SK-N-SH treated with all-trans-retinoic acid at 6 μM for 48 hours (cell line): ENCODE results near the gene SUGT1.
"Not testable (repeated sequence)": the region's sequence is repeated elsewhere in the genome, so short reads cannot be mapped to it uniquely, and the experiment has no call there.

Source experiments
- ATAC-seq: fragments of 200-7000 bp; cut with Tn5 transposase; 3 replicates; pipeline ENCODE4 v1.9.1; 2020; ENCODE audit warnings: mild to moderate bottlenecking, moderate library complexity
- ARNTL ChIP-seq: fragments of 450-650 bp; formaldehyde crosslinking; IDR thresholded peaks from 2 replicates; pipeline ENCODE4 v1.5.0; 2020; ENCODE audit warnings: low read depth, mild to moderate bottlenecking, moderate library complexity, borderline replicate concordance
- ESRRG ChIP-seq: fragments of 250-450 bp; sonication (Bioruptor Pico); IDR thresholded peaks from 2 replicates; pipeline ENCODE4 v1.6.1; 2021; ENCODE audit warnings: mild to moderate bottlenecking
- GLIS3 ChIP-seq: fragments of 250-450 bp; sonication (Bioruptor Pico); IDR thresholded peaks from 2 replicates; pipeline ENCODE4 v1.5.0; 2020; ENCODE audit warnings: mild to moderate bottlenecking, moderate library complexity
- ISL1 ChIP-seq: fragments of 250-450 bp; sonication (Bioruptor Pico); IDR thresholded peaks from 2 replicates; pipeline ENCODE4 v2.1.2; 2022; ENCODE audit warnings: mild to moderate bottlenecking, moderate library complexity
- OSR1 ChIP-seq: fragments of 250-450 bp; sonication (Bioruptor Pico); IDR thresholded peaks from 2 replicates; pipeline ENCODE4 v1.8.0; 2022; ENCODE audit warnings: moderate library complexity, mild to moderate bottlenecking, inconsistent platforms
- RARB ChIP-seq: fragments of 250-450 bp; sonication (Bioruptor Pico); IDR thresholded peaks from 2 replicates; pipeline ENCODE4 v1.8.0; 2021; ENCODE audit warnings: mild to moderate bottlenecking, moderate library complexity
- SNAI2 ChIP-seq: fragments of 250-450 bp; sonication (Bioruptor Pico); IDR thresholded peaks from 2 replicates; pipeline ENCODE4 v1.5.0; 2020; ENCODE audit warnings: mild to moderate bottlenecking, moderate library complexity
- TCF4 ChIP-seq: fragments of 250-450 bp; sonication (Bioruptor Pico); IDR thresholded peaks from 2 replicates; pipeline ENCODE4 v1.8.0; 2021; ENCODE audit warnings: mild to moderate bottlenecking, moderate library complexity, borderline replicate concordance
- TOX ChIP-seq: fragments of 250-450 bp; sonication (Bioruptor Pico); IDR thresholded peaks from 2 replicates; pipeline ENCODE4 v1.8.0; 2021; ENCODE audit warnings: mild to moderate bottlenecking, moderate library complexity, borderline replicate concordance
- TSHZ2 ChIP-seq: fragments of 250-450 bp; sonication (Bioruptor Pico); IDR thresholded peaks from 2 replicates; pipeline ENCODE4 v1.5.0; 2020; ENCODE audit warnings: mild to moderate bottlenecking, moderate library complexity
- ZC3H10 ChIP-seq: fragments of 250-450 bp; sonication (Bioruptor Pico); IDR thresholded peaks from 2 replicates; pipeline ENCODE4 v1.5.1; 2021; ENCODE audit warnings: mild to moderate bottlenecking, moderate library complexity
- ZFP30 ChIP-seq: fragments of 450-650 bp; formaldehyde crosslinking; IDR thresholded peaks from 2 replicates; pipeline ENCODE4 v1.5.0; 2022; ENCODE audit warnings: mild to moderate bottlenecking, moderate library complexity
- ZNF565 ChIP-seq: fragments of 450-650 bp; formaldehyde crosslinking; conservative IDR thresholded peaks from 2 replicates; pipeline ENCODE4 v1.5.0; 2020; ENCODE audit warnings: low read depth, mild to moderate bottlenecking, moderate library complexity
- ZNF70 ChIP-seq: fragments of 450-650 bp; formaldehyde crosslinking; IDR thresholded peaks from 2 replicates; pipeline ENCODE4 v1.5.0; 2020; ENCODE audit warnings: mild to moderate bottlenecking, moderate library complexity
- ZNF8 ChIP-seq: fragments of 450-650 bp; formaldehyde crosslinking; IDR thresholded peaks from 2 replicates; pipeline ENCODE4 v1.5.0; 2020; ENCODE audit warnings: mild to moderate bottlenecking, moderate library complexity
- TF ChIP-seq, protein P1 (sequence below): fragments of 250-450 bp; sonication (Bioruptor Pico); IDR thresholded peaks from 2 replicates; pipeline ENCODE4 v1.5.1; 2020; ENCODE audit warnings: low read depth, mild to moderate bottlenecking, moderate library complexity
- TF ChIP-seq, protein P2 (sequence below): fragments of 250-450 bp; sonication (Bioruptor Pico); IDR thresholded peaks from 2 replicates; pipeline ENCODE4 v1.8.0; 2021; ENCODE audit warnings: low read depth, mild to moderate bottlenecking, moderate library complexity, borderline replicate concordance
- TF ChIP-seq, protein P3 (sequence below): fragments of 250-450 bp; sonication (Bioruptor Pico); IDR thresholded peaks from 2 replicates; pipeline ENCODE4 v1.8.0; 2020; ENCODE audit warnings: mild to moderate bottlenecking, moderate library complexity, borderline replicate concordance

The SUGT1 gene

DNA sequence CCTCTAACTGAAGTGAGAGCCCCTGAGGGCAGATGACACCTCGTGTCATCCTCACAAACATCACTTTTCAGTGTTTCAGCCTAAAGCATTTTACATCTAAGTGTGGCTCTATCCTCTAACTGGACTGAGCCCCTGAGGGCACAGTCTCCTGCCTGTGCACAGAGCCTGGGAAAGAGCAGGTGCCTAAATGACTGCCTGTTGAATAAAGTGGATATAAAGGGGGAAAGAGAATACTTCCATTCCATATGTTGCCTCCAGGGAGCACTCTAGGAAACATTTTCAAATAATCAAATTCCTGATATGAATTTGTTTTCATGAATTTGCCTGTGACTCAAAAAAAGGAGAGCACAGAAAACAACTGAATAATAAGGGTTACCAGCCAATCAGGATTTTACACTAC, 54.7 kb downstream of the SUGT1 start (continued):
- TF ChIP-seq TSHZ2 (CRISPR knock-in tag) (no peak), ZC3H10 (CRISPR knock-in tag) (no peak)

DNA sequence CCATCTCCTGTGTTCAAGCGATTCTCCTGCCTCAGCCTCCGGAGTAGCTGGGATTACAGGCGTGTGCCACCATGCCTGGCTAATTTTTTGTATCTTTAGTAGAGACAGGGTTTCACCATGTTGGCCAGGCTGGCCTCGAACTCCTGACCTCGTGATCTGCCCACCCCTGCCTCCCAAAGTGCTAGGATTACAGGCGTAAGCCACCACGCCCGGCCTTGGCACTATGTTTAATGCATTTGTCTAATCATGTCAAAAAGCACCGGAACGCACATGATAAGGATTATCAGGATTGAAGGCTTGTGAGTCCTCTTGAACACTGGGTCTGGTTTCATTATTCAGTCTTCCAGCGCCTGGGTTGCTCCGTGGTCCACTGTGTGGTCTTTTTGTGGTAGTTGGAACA, 55.6 kb downstream of the SUGT1 start:
- ATAC-seq: not testable (repeated sequence)

DNA sequence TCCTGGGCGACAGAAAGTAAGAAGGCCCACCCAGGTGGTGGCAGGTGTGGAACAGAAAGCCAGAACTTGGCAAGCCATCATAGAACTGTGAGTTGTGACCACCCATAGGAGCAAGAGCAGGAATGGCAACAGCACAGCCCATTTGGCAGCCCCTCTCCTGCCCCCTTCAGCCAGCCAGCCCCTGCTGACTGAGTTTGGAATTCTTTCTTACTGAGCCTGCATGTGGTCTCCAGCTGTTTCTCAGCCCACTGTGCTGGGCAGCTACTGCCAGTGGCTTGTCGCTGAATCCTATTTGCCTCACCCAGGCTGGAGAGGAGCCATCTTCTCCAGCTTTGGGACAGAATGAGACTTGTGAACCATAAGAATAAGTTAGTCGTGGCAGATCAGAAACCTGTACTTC, 58.6 kb downstream of the SUGT1 start:
- TF ChIP-seq ZNF8 (CRISPR knock-in tag) (no peak), RARB (CRISPR knock-in tag) (no peak), ZNF565 (CRISPR knock-in tag) (no peak), ZFP30 (CRISPR knock-in tag) (no peak), TCF4 (no peak), OSR1 (no peak), ESRRG (CRISPR knock-in tag) (no peak), TOX (CRISPR knock-in tag) (no peak), SNAI2 (CRISPR knock-in tag) (no peak)
- TF ChIP-seq, protein P1, sequence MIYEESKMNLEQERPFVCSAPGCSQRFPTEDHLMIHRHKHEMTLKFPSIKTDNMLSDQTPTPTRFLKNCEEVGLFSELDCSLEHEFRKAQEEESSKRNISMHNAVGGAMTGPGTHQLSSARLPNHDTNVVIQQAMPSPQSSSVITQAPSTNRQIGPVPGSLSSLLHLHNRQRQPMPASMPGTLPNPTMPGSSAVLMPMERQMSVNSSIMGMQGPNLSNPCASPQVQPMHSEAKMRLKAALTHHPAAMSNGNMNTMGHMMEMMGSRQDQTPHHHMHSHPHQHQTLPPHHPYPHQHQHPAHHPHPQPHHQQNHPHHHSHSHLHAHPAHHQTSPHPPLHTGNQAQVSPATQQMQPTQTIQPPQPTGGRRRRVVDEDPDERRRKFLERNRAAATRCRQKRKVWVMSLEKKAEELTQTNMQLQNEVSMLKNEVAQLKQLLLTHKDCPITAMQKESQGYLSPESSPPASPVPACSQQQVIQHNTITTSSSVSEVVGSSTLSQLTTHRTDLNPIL (CRISPR knock-in tag): no peak
- TF ChIP-seq, protein P2, sequence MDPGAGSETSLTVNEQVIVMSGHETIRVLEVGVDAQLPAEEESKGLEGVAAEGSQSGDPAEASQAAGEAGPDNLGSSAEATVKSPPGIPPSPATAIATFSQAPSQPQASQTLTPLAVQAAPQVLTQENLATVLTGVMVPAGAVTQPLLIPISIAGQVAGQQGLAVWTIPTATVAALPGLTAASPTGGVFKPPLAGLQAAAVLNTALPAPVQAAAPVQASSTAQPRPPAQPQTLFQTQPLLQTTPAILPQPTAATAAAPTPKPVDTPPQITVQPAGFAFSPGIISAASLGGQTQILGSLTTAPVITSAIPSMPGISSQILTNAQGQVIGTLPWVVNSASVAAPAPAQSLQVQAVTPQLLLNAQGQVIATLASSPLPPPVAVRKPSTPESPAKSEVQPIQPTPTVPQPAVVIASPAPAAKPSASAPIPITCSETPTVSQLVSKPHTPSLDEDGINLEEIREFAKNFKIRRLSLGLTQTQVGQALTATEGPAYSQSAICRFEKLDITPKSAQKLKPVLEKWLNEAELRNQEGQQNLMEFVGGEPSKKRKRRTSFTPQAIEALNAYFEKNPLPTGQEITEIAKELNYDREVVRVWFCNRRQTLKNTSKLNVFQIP (CRISPR knock-in tag): no peak
- peak; percentile 34; the same call in 1 of the 3 replicates for ATAC-seq

- no peak for ATAC-seq
- TF ChIP-seq, protein P2 (CRISPR knock-in tag): no peak
- TF ChIP-seq, protein P3, sequence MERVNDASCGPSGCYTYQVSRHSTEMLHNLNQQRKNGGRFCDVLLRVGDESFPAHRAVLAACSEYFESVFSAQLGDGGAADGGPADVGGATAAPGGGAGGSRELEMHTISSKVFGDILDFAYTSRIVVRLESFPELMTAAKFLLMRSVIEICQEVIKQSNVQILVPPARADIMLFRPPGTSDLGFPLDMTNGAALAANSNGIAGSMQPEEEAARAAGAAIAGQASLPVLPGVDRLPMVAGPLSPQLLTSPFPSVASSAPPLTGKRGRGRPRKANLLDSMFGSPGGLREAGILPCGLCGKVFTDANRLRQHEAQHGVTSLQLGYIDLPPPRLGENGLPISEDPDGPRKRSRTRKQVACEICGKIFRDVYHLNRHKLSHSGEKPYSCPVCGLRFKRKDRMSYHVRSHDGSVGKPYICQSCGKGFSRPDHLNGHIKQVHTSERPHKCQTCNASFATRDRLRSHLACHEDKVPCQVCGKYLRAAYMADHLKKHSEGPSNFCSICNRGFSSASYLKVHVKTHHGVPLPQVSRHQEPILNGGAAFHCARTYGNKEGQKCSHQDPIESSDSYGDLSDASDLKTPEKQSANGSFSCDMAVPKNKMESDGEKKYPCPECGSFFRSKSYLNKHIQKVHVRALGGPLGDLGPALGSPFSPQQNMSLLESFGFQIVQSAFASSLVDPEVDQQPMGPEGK (CRISPR knock-in tag): no peak
These were observed 59.7 kb downstream of the SUGT1 start for GRCh38 chr13:52712385-52712784.

DNA sequence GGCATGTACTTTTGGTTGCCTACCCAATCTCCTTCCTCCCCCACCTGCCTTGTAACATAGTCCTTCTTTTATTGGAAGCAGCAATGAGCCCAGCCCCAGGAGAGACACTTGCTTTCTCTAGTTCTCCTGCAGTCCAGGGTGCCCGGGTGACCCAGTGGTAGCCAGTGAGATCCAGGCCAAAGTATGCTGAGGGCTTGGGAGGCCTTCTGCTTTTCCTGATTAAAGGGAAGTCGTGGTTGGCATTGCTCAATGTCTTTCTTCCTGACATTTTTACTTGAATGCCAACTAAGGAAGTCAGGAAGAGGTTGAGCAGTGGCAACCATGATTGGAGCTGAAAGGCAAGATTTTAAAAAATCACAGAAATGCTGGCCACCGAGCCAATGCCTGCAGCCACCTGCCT, 61.3 kb downstream of the SUGT1 start:
- no peak for ATAC-seq
- no peak for TF ChIP-seq ARNTL
- TF ChIP-seq ISL1 (CRISPR knock-in tag): no peak
- TF ChIP-seq ESRRG (CRISPR knock-in tag): no peak
- no peak for TF ChIP-seq GLIS3 (CRISPR knock-in tag)
- TF ChIP-seq, protein P3 (CRISPR knock-in tag): no peak
- no peak for TF ChIP-seq ZNF70 (CRISPR knock-in tag)
- TF ChIP-seq OSR1: no peak
- no peak for TF ChIP-seq ZFP30 (CRISPR knock-in tag)
- TF ChIP-seq TSHZ2 (CRISPR knock-in tag): no peak
- TF ChIP-seq, protein P1 (CRISPR knock-in tag): no peak
- TF ChIP-seq RARB (CRISPR knock-in tag): no peak
